ENCODE results near the gene SH3RF3.

SH3RF3 gene

DNA sequence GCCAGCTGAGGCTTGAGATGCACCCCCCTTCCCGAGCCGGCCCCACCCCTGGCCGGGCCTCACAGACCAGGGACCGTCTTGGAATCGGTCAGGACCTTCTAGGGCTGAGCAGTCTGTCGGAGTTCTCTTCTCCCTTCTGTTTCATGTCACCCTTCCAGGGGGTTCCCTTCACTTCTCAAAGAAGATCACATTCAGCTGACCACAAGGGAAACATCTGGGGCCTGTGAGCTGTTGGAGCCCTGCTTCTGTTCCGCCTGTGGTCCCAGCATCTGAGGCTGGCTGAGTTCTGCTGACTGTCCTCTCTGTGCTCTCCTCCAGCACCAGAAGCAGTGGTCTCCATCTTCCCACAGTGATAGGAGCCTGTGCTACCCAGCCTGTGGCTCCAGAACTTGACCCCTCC lies 378.2 kb downstream of the SH3RF3 start:
- no peak for DNase-seq (ENCODE audit: low read depth)

DNA sequence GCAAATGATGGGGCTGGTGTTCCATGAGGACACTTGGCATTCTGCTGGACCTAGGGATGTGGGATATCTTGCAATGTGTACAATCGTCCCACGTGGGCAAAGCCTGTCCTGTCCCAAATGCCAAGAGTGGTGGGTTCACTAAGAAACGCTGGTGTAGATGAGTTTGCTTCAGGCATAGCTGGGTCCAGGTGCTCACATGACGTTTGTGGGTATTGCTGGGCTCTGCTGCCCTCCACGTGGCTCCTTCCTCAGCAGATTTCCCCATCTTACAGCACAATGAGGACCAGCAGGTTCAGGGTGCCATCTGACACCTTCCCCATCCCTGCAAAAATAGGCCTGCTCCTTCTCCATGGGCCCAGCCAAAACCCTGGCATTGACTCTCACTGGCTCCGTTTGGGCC lies 378.8 kb downstream of the SH3RF3 start:
- no peak for DNase-seq (ENCODE audit: low read depth)

DNA sequence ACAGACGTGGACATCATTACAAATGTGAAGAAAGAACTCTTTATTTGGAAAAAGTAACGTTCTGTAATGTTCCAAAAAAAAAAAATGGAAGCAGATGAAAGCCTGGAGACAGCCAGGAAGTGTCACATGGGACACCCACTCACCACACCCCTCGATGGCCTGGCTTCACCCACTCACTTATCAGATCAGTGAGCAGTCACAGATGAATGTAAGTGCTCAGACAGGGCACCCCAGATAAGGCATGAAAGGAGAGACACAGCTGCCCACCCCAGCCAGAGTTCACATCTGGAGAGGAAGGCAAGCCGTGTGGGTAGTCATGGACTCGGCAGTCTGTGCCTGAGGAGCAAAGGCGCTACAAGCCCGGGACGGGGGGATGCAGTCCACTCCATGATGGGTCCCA lies 379.6 kb downstream of the SH3RF3 start:
- DNase-seq (ENCODE audit: low read depth), result no peak

DNA sequence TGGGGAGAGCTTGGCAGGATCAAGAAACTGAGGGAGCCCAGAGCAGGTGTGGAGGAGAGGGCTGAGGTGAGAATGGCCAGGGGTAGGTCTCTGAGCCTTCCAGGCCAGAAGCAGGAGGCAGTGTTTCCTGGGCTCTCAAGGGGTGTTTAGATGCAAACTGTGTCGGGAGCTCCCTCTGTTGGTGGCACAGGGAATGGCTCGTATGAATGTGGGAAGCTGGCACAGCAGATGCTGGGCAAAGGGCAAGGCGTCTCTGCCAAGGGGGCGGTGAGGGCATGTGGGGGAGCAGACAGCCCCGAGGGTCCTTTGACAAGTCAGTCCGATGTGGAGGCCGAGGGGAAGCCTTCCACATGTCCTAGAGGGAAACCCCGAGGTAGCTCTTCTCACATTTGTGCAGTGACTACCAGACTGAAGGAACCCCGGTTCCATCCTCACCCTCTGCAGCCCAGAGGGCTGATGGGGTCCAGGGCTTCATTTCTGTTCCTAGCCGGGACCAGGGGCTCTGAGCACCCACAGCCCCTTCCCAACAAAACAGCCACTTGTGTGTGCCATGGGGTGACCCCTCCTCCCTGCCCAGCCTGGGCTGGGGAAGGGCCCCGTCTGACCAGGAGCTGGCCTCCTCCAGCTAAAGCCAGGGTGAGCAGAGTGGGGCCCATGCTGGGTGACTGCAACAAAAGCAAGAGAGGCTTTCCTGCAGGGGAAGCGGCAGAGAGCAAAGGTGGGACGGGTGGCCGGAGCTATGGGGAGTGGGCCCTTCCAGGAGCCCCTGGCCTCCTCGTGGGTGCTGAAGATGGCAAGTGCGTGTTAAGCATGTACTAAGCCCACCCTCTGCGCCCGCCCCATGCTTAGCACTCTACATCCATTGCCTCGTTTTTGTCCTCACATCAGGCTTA lies 381.4 kb downstream of the SH3RF3 start:
- peak; percentile 42 for DNase-seq (ENCODE audit: low read depth)

DNA sequence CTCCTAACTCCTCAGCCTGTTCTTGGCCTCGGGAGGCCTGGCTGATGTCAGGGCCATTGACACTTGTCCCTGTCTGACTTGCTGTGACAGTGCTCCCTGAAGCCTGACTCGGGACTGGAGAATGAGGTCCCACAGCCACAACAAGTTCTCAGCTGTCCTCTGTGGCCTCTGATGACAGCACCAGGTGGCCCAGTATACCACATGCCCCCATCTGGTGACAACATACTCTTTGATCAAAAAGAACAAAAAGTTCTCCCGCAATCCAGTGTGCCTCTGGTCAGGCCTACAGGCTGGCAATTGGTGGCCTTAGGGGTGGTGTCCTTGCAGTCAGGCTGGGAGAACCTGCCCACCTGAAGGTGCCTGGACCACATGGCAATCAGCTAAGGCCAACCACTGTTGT lies 382.2 kb downstream of the SH3RF3 start:
- DNase-seq (ENCODE audit: low read depth), result no peak

DNA sequence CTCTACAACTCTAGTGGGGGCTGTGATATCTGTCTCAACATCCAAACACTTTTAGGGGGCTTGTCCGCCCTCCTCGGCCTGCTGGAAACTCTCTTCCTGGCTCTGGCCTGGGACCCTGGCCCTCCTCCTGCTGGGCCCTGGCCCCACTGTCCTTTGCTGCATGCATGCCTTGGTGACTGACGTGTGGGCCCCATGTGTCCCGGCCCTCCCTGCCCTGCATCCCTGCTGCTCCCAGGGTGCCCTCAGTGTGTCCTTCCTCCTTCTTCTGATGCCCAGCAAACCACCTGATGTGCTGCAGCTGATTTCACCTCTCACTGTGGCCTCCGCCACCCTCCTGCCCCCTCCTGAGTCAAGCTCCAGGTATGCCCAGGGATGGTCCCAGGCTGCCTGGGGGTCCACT lies 383.1 kb downstream of the SH3RF3 start:
- no peak for DNase-seq (ENCODE audit: low read depth)

DNA sequence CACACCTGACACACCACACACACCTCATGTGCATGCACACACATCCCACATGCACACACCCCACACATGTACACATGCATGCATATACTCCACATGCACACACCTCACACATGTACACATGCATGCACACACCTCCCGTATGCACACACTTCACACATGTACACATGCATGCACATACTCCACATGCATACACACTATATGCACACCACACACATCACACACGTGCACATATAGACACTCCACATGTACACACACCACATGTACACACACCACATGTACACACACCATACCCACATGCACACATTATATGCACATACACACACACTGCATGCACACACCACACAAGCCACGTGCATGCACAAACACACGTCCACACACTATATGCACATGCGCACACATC lies 384.2 kb downstream of the SH3RF3 start:
- no peak for DNase-seq (ENCODE audit: low read depth)

DNA sequence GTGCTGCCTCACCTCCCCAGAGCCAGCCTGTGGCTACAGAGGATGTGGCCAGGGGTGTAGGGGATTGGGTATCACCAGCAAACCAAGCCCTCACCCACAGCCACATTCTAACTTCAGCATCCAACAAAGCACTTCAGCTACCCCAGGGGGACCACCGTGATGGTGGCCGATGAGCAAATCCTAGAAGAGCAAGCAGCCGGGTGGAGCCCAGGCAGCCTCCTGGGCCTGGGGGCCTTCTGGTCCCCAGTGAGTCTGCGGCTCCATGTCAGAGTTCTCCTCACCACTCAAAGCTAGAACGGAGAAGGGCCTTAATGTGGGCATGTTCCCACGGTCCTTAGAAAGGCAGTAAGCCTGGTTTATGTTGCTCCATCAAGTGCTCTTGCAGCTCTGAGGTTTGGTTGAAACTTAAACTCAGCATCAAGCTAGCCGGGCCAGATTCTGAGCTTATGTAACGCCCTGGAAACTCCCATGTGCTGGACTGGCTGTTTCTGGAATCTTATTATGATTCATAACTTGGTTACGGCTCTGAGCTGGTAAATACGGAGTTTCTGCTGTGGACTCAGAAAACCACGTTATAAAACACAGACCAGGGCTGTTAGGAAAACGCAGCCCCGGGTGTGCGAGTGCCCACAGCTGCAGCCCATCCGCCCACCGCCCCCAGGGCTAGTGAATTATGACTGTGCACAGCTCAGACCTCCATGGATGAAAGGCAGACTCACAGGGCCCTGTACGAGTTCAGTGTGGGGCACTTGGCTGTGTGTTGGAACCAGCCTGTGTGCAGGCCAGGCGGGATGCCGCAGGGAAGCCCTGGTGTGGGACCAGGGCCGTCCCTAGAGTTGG lies 385.0 kb downstream of the SH3RF3 start:
- no peak for DNase-seq (ENCODE audit: low read depth)

DNA sequence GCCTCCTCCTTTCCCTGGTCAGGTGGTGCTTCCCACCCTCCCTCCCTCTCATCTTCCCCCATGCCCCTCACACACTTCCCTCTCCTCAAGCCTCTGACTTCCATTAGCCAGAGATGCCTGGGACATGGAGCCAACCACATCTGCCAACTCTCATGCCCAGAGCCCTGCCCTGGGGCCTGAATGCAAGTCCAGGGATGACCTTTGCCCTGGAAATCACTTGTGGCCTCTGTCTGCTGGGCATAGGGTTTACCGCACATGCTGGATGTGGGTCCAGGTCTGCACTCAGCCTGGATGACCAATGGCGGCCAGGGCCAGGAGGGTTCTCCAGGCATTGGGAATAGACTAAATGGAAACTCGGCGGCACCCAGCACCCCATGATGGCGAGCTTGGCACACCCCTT lies 385.9 kb downstream of the SH3RF3 start:
- no peak for DNase-seq (ENCODE audit: low read depth)

DNA sequence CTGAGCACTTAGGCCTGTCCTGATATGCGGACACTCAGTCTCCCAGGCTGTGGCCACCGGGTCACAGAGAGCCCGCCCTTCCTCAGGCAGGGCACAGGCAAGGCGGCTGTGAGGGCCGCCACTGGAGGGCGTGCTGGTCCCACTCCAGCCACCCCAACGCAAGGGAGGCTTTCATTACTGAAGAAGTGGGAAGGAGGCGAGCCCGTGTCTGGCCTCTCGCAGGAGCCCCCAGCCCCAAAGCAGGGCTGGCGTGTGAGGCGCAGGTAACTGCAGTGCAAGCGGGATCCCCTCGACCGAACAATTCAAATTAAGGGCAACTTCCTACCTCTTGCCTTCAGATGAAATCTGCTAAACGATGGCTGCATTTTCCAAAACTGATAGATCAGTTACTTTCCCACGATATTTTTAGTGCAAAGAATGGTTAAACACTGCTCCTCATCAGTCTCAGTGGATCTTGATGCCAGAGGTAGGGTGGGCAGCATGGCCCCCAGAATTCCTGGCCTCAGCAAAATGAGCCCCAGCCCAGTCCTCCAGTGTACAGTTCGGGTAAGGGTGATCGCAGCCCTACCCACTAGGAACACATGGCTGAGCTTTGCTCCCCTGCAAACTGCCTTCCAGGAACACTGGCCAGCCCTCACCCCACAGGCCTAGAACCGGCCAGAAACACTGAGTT lies 387.6 kb downstream of the SH3RF3 start:
- DNase-seq (ENCODE audit: low read depth), result no peak

DNA sequence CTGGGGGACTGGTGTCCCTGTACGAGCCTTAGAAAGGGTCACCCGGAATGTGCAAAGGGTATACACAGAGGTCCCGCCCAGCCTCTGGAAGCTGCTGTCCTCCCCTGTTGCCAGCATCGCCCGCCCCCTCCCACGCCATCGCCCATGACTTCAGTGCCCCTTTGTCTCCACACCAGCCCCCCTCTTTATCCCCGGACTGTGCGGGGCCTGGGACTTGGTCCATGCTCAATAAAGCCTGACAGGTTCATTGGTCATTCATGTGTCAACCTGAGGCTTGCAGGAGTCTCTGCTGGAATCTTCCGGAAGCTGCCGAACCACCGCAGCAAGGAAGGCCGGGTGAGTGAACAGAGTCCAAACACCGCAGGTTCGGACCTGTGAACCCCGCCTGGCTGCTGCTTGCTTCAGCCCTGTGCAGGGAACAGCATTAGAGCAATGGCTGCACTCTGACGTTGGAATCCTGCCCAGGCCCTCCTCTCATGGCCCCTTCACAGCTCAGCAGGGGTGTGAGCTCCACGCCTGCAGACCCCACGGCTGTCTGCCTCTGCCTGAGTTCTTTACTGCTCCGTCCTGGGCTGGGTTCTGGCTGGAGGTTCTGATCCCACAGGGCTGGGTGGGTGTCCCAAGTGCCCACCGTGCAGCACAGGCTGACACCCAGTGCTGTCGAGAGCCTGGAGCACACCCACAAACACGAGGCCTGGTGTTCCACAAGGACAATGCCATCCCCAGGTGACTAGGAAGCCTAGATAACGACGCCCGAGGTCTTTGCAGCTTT lies 388.3 kb downstream of the SH3RF3 start:
- DNase-seq (ENCODE audit: low read depth), result no peak

DNA sequence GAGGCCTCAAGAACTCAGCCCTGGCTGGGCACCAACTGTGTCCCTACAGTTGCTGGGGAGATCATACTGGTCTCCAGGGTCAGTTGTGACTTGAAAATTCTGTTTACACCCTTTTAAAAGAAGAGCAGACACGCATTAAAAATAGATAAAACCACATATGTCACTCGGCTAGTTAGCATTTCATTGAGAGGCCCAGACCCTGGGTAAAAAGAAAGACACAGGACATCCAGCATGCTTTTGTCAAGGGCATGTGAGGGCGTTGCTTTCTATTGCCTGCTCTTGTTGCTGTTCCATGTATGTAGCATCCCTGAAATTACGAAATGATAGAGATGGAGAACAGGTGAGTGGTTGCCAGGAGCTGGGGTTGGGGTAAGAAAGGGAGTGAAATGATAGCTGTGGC lies 390.5 kb downstream of the SH3RF3 start:
- no peak for DNase-seq (ENCODE audit: low read depth)

DNA sequence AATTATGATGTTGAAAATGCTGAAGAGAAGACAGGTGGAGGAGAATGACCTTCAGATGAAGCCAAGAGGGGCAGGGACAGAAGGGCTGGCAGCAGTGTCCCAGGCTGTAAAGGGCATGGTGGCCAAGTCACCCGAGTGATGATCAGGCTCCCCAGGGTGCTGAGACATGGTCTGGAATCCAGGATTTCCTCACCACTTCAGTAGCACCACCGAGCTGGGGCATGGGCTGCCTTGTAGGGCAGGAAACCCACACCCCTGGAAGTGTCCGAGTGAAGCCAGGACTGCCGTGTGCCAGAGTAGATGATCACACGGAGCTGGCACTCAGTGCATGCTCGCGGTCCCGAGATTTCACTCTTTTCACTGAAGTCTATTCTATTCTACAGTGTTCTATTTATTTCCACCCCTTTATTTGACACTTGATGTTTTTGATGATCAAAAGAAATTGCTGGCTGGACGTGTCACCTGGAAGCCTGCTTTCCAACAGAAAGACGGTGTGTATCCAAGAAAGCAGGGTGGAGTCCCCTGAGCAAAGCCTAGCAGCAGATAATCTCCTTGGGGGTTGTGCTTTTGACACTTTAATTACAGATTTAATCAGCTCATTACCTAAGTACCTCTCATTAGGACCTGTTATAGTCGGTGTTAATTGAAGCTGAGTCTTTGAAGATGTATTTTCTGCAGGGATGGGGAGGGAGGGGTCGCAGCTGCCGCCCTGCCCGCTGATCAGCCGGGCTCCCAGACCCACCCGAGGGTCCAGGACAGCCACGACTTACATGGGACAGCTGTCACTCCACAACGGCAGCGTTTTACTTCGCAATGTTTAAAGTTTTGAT lies 392.4 kb downstream of the SH3RF3 start:
- DNase-seq (ENCODE audit: low read depth), result no peak

DNA sequence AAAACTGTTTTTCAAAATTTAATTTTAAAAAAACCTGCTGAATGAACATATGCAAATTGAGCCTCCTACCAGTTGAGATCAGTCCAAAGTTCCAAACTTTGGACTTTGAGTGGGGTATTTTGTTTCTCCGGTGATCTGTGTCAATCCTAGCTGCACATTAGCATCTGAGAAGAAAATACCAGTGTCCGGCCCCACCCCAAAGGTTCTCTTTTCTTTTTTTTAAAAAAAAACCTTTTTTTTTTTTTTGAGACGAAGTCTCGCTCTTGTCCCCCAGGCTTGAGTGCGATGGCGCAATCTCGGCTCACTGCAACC lies 393.0 kb downstream of the SH3RF3 start:
- DNase-seq (ENCODE audit: low read depth), result no peak

DNA sequence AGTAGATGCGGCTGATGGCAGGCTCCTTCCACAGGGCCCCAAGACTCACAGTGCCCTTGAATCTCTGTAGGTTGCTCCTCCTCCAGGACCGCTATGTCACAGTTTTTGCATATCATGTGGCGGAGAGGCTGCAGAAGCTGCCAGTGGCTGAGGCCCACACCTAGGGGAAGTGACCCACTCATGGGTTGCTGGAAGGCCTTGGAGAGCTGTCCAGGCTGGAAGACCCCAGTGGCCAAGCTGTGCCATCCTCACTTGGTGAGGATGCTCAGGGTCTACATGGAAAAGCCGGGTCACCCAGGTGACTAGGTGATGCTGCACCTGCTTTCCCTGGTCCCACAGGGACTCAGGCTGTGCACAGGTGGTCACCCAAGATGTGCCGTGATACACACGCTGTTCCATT lies 394.1 kb downstream of the SH3RF3 start:
- no peak for DNase-seq (ENCODE audit: low read depth)

DNA sequence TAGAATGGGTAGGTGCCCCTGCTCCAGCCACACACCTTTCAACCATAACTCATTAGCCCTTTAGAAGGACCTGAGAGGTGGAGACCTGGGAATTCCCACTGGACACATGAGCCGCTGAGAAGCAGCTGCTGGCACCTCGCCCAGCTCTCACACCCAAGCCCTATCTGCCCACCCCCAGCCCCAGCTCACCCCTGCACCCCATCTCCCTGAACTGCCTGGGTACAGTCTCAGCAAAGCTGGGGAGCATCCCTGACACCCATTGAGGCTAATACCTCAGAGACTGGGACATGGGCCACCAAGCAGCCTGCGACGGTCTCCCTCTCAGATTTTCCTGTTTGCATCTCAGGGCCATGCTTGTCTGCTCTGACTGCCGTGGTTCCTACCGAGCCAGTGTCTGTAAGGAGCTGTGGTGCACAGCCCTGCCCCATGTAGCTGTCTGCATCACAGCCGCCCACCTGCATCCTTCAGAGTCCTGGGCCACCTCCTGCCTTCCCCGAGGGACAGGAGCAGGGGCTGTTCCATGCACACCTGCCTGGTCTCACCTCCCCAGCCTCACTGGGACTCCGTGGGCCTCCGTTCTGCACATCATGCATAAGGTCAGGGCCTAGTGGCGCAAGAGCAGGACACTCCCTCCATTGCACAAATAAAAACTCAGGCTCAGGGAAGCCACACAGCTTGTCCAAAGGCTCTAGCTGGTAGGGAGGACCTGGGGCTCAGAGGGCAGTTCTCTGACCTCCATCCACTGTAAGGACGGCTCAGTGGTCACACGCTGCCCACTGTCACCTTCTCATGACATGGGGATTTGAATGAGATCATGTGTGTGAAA lies 394.7 kb downstream of the SH3RF3 start:
- no peak for DNase-seq (ENCODE audit: low read depth)

DNA sequence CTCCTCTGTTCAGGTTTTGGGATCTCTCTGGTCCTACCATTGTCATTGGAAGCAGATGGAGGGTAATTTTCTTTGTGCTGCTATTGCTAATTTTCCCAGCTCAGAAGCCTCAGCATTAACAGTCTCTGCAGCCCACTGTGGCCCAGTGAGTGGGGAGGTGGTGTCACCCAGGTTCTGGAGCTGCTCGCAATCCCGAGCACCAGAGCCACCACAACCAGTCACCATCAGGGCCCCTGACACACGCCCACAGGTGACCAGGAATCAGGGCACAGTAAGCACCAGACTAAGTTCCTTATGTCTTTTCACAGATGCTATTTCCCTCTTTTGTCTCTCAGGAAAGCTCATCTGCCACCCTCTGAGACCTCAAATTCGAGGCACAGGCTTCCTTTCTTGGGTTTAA lies 396.8 kb downstream of the SH3RF3 start:
- no peak for DNase-seq (ENCODE audit: low read depth)

DNA sequence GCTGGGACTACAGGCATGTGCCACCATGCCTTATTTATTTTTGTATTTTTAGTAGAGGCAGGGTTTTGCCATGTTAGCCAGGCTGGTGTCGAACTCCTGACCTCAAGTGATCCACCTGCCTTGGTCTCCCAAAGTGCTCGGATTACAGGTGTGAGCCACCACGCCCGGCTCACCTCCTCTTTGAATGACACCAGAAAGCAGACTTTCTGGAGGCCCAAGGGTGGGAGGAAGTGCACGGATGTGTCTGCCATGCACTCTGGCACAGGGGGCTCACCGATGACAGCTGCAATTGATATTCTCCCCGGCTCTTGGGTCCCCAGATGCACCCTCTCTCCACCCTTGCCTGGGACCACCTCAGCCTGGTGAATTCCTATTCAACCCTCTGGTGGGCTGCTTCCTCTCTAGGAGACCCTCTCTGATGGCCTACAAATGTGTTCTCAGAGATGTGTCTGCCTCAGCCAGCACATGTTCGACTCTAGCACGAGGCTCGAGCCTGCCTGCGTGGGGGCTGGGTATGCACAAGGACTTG lies 397.5 kb downstream of the SH3RF3 start:
- no peak for DNase-seq (ENCODE audit: low read depth)

DNA sequence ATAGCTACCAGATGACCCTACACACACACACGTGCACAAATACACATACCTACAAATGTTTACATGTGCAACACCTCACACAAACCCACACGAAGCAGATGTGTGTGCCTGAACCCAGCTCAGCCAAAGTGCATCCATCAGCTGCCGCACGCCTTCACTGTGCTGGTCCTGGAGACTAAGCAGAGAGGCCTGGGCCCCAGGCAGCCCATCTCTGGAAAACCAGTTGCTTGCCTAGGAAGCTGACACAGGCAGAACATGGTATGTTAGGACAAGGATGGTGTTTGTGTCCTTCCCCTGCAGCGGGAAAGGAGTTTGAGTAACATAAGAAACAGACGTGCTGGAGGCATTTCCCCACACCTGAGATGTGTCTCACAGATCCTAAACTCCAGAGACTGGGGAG lies 398.1 kb downstream of the SH3RF3 start:
- DNase-seq (ENCODE audit: low read depth), result no peak

Measured in activated T-helper 9 cell treated with anti-CD3 and anti-CD28 coated beads, Interleukin-2, amount 50 U/mL, for 16 hours (primary cell).